Mucosa of descending colon (tissue), 3 donors: Measurements from ENCODE around the gene IFT20. TPM values are rescaled to one million over a fixed set of nuclear protein-coding genes. Genes with fewer than 3 reads are reported as not detected.

Experiments used
- ATAC-seq: fragments of 200-7000 bp; cut with Tn5 transposase; one replicate; pipeline ENCODE4 v1.9.1; 2020; ENCODE audit warnings: mild to moderate bottlenecking, moderate library complexity
- DNase-seq, 3 donors: peaks; one replicate each; pipeline ENCODE4 v3.0.0-alpha.2; 2020
- H3K36me3 ChIP-seq: fragments of 200-600 bp; one replicate; pipeline ENCODE4 v1.8.0; 2021; ENCODE audit warnings: low read depth, mild to moderate bottlenecking
- H3K4me1 ChIP-seq: fragments of 200-600 bp; one replicate; pipeline ENCODE4 v1.8.0; 2021; ENCODE audit warnings: low read depth, mild to moderate bottlenecking
- H3K4me3 ChIP-seq: fragments of 200-600 bp; one replicate; pipeline ENCODE4 v1.8.0; 2021; ENCODE audit warnings: mild to moderate bottlenecking
- H3K9me3 ChIP-seq: fragments of 200-600 bp; one replicate; pipeline ENCODE4 v1.8.0; 2021; ENCODE audit warnings: mild to moderate bottlenecking
- intact Hi-C, 2 donors: fragments of 100-400 bp; cut with DNase I in 1 of 2; cut with micrococcal nuclease in 1 of 2; formaldehyde crosslinking; loops; one replicate each; pipeline versions ENCODE4 v1.11.0 to v1.11.1; 2022; cut with DNase I, micrococcal nuclease
- total RNA-seq, 3 donors: library from RNA; stranded (reverse); fragmentation: NEBNext Ultra II Directional in 2 of 3; extraction: Animal tissue kit (Norgen Biotek cat#: 25700) in 2 of 3; gene quantifications; one replicate each; pipeline versions ENCODE4 v1.2.1 to v1.2.4, GENCODE V29; 2021 to 2023
- TF ChIP-seq, protein P1 (sequence below): fragments of 200-600 bp; IDR thresholded peaks from one replicate; pipeline ENCODE4 v1.8.0; 2022; ENCODE audit warnings: antibody characterized with exemption, mild to moderate bottlenecking
- donor health status: DM: no; HTN: no; CAD: no; lungs with moderate emphysema.
- donor health status: DM: no; HTN: no; CAD: no.
- donor health status: DM: no; HTN: yes; CAD: no.

The IFT20 gene
- total RNA-seq, 3 donors from 2014 or later: 23.6 to 44.1 (median 28.0) TPM

DNA sequence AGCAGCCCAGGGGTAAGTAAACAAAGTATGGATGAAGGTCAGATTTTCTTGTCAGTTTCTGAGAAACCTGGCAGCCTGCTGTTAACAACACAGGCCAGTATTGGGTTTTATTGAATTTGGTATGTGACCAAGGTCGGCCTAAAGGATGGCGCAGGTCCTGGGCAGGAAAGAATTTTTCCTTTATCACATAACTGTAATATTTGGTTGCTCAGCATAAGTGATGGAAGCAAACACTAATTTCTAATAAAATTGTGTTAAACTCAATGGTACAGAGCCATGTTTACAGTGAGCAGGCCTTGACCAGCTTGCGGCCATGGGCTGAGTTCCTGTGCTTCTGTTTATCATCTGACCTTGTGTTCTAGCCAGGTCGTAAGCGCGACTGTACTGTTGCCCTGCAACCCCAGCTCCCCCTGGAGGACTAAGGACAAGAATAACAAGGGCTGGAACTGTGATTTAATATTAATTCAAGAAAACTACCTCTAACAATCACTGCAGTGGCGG, 11.5 kb upstream of the IFT20 start:
- DNase-seq: no peak

DNA sequence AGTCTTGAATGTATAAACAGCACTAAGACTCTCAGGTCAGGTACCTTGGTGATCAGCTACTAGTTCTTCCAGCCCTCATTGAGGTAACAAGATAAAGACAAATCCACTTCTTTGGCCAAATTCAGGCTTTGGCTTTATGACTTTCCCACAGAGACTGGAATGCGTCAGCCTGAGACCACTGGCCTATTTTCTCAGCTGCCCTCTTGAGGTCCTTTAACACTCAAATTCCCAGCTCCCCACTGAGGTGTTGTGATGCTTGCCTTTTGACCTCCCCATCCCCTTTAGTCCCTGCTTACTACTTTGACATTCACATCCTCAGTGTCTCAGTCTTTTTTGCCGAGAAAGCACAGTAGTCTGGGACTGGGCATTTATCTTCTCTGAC, 10.9 kb upstream of the IFT20 start:
- no peak overlapping the region for H3K4me3 ChIP-seq
- DNase-seq (no peak), ATAC-seq (no peak)
- TF ChIP-seq, protein P1, sequence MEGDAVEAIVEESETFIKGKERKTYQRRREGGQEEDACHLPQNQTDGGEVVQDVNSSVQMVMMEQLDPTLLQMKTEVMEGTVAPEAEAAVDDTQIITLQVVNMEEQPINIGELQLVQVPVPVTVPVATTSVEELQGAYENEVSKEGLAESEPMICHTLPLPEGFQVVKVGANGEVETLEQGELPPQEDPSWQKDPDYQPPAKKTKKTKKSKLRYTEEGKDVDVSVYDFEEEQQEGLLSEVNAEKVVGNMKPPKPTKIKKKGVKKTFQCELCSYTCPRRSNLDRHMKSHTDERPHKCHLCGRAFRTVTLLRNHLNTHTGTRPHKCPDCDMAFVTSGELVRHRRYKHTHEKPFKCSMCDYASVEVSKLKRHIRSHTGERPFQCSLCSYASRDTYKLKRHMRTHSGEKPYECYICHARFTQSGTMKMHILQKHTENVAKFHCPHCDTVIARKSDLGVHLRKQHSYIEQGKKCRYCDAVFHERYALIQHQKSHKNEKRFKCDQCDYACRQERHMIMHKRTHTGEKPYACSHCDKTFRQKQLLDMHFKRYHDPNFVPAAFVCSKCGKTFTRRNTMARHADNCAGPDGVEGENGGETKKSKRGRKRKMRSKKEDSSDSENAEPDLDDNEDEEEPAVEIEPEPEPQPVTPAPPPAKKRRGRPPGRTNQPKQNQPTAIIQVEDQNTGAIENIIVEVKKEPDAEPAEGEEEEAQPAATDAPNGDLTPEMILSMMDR: no peak
- H3K9me3 ChIP-seq: no peaks in the 10 kb centered on the region
- H3K4me1 ChIP-seq: no peaks in the 10 kb centered on the region
- peaks cover 10% of the 10 kb centered on the region for H3K36me3 ChIP-seq
- intact Hi-C loops: no loop called here

More for the DNA sequence above, 11.5 kb upstream of the IFT20 start:
- Histone ChIP-seq H3K9me3 (no peaks in the 10 kb centered on the region), H3K36me3 (peaks cover 10% of the 10 kb centered on the region), H3K4me1 (no peaks in the 10 kb centered on the region), H3K4me3 (no peak overlapping the region)
- no peak for ATAC-seq
- TF ChIP-seq, protein P1: no peak
- intact Hi-C loops: no loop called here

DNA sequence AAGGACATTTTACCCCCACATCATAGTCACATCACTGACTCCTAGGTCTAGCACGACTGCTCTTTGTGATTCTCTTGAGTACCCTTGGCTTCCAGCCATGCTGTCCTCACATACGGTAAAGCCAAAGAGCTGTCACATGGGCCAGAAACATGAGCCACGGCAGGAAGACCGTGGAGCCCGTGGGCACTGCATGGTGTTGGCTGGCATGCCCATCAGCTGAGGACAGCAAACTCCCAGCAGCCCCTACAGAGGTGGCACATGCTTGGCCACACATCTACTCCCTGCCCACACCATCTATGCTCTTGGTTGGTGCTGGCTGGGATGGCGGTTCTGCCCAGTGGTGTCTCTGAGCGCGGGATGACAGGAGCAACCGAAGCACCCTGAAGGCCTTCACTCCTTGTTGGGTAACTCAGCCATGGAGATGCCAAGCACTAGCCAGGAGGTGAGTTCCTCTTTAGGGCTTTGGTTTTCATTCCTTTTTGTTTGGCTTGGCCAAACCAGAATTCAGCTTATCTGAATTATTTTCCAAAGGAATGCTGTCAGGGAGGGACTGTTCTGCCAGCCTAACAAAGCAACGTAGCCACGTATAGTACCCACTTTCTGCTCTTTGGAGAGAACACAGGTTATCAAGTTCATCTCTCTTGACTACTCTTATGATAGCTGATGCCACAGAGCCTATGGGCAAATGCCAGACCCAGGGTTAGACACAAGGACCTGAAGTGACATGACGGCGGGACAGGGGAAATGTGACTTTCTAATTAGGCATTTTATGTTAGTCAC, 10.3 kb upstream of the IFT20 start:
- H3K36me3 ChIP-seq: peaks cover 10% of the 10 kb centered on the region
- ATAC-seq: no peak
- no peak overlapping the region for H3K4me3 ChIP-seq
- DNase-seq: no peak
- intact Hi-C loops: no loop called here
- H3K9me3 ChIP-seq: no peaks in the 10 kb centered on the region
- TF ChIP-seq, protein P1: no peak
- no peaks in the 10 kb centered on the region for H3K4me1 ChIP-seq

GRCh38 chr17:28344435-28344901, 9.2 kb upstream of the IFT20 start:
- DNase-seq: no peak
- H3K4me1 ChIP-seq: no peaks in the 10 kb centered on the region
- intact Hi-C loops: no loop called here
- TF ChIP-seq, protein P1: no peak
- no peaks in the 10 kb centered on the region for H3K9me3 ChIP-seq
- no peak overlapping the region for H3K4me3 ChIP-seq
- no peak for ATAC-seq
- peaks cover 10% of the 10 kb centered on the region for H3K36me3 ChIP-seq

GRCh38 chr17:28344011-28344410, 8.7 kb upstream of the IFT20 start:
- Histone ChIP-seq H3K4me3 (no peak overlapping the region), H3K4me1 (no peaks in the 10 kb centered on the region), H3K36me3 (peaks cover 10% of the 10 kb centered on the region), H3K9me3 (no peaks in the 10 kb centered on the region)
- no peak for ATAC-seq
- TF ChIP-seq, protein P1: no peak
- no peak for DNase-seq
- intact Hi-C loops: no loop called here
